Neuronal stem cell (in vitro differentiated cells): ENCODE measurements around the gene DPY19L2.
"Not testable (repeated sequence)": the region's sequence is repeated elsewhere in the genome, so short reads cannot be mapped to it uniquely, and the experiment has no call there.

Experiments used
- DNase-seq: peaks from one replicate; pipeline ENCODE4 v3.0.0-alpha.2; 2013; ENCODE audit warnings: low spot score
- H2AFZ ChIP-seq: one replicate; pipeline ENCODE4 v1.6.1; 2013; ENCODE audit warnings: mild to moderate bottlenecking, low read length, inconsistent platforms
- H2AK5ac ChIP-seq: 2 replicates; pipeline ENCODE4 v1.6.1; 2013; ENCODE audit warnings: low read depth, mild to moderate bottlenecking, inconsistent platforms, low read length, moderate library complexity, mixed read lengths
- H2BK120ac ChIP-seq: 2 replicates; pipeline ENCODE4 v1.6.1; 2013; ENCODE audit warnings: low read depth, mild to moderate bottlenecking, inconsistent platforms, low read length, moderate library complexity, mixed read lengths
- H2BK12ac ChIP-seq: one replicate; pipeline ENCODE4 v1.6.1; 2013; ENCODE audit warnings: low read length, inconsistent platforms
- H2BK15ac ChIP-seq: 2 replicates; pipeline ENCODE4 v1.6.1; 2013; ENCODE audit warnings: mild to moderate bottlenecking, low read length, inconsistent platforms, mixed read lengths
- H2BK5ac ChIP-seq: one replicate; pipeline ENCODE4 v1.6.1; 2013; ENCODE audit warnings: inconsistent platforms, mild to moderate bottlenecking, low read length, moderate library complexity
- H3K14ac ChIP-seq: one replicate; pipeline ENCODE4 v1.6.1; 2013; ENCODE audit warnings: low read length, inconsistent platforms
- H3K18ac ChIP-seq: 2 replicates; pipeline ENCODE4 v1.6.1; 2013; ENCODE audit warnings: low read length, inconsistent platforms
- H3K23ac ChIP-seq: 2 replicates; pipeline ENCODE4 v1.6.1; 2013; ENCODE audit warnings: low read depth, mild to moderate bottlenecking, mixed read lengths, low read length, inconsistent platforms; ENCODE audit not compliant: poor library complexity
- H3K27ac ChIP-seq: replicated peaks from 3 replicates; pipeline ENCODE4 v1.5.1; 2013; ENCODE audit warnings: low read length, inconsistent platforms
- H3K27me3 ChIP-seq, 3 experiments: 2 replicates each; pipeline ENCODE4 v1.6.1; 2013; ENCODE audit warnings: low read length in 3 of 3, mild to moderate bottlenecking in 2 of 3, inconsistent platforms in 1 of 3, low read depth in 1 of 3, mixed read lengths in 1 of 3, moderate library complexity in 1 of 3; ENCODE audit not compliant: control insufficient read depth in 3 of 3, insufficient read depth in 3 of 3
- H3K36me3 ChIP-seq, 2 donors: replicated peaks in 1 of 2; 2 replicates each; pipeline ENCODE4 v1.6.1; 2013; ENCODE audit warnings: low read length in 2 of 2; ENCODE audit not compliant: control insufficient read depth in 2 of 2, insufficient read depth in 2 of 2
- H3K4ac ChIP-seq: 2 replicates; pipeline ENCODE4 v1.6.1; 2013; ENCODE audit warnings: inconsistent platforms, mild to moderate bottlenecking, low read length, moderate library complexity
- H3K4me1 ChIP-seq, 2 donors: 1 replicate in 1 of 2; 2 replicates in 1 of 2; pipeline ENCODE4 v1.6.1; 2013; ENCODE audit warnings: low read length in 2 of 2, low read depth in 1 of 2; ENCODE audit not compliant: control insufficient read depth in 2 of 2, insufficient read depth in 1 of 2
- H3K4me2 ChIP-seq: one replicate; pipeline ENCODE4 v1.6.1; 2013; ENCODE audit warnings: mild to moderate bottlenecking, low read length, inconsistent platforms; ENCODE audit not compliant: insufficient read depth, poor library complexity, severe bottlenecking
- H3K4me3 ChIP-seq, 2 donors: 2 replicates each; pipeline ENCODE4 v1.5.1; 2013; ENCODE audit warnings: low read length in 2 of 2, mild to moderate bottlenecking in 2 of 2, inconsistent platforms in 1 of 2, moderate library complexity in 1 of 2
- H3K79me1 ChIP-seq: one replicate; pipeline ENCODE4 v1.6.1; 2013; ENCODE audit warnings: low read depth, mild to moderate bottlenecking, inconsistent platforms, low read length, moderate library complexity
- H3K9ac ChIP-seq: one replicate; pipeline ENCODE4 v1.6.1; 2013; ENCODE audit warnings: mild to moderate bottlenecking, low read depth, low read length, inconsistent platforms; ENCODE audit not compliant: poor library complexity
- H3K9me3 ChIP-seq, 2 donors: replicated peaks in 1 of 2; 2 replicates each; pipeline versions ENCODE3 to v1.6.1; 2013; ENCODE audit warnings: low read length in 2 of 2, mild to moderate bottlenecking in 2 of 2, inconsistent platforms in 1 of 2, low read depth in 1 of 2, mixed read lengths in 1 of 2, moderate library complexity in 1 of 2; ENCODE audit not compliant: control insufficient read depth in 2 of 2, insufficient read depth in 1 of 2
- H4K8ac ChIP-seq: one replicate; pipeline ENCODE4 v1.6.1; 2013; ENCODE audit warnings: low read depth, mild to moderate bottlenecking, inconsistent platforms, low read length, moderate library complexity
- H4K91ac ChIP-seq: one replicate; pipeline ENCODE4 v1.6.1; 2013; ENCODE audit warnings: low read length, low read depth, mild to moderate bottlenecking, inconsistent platforms; ENCODE audit not compliant: poor library complexity
- WGBS, 2 donors: extraction: QIAGEN DNeasy Blood & Tissue Kit; methylation state at CpG; one replicate each; pipeline ENCODE4 v1.1.7; 2013; ENCODE audit warnings: missing lambda C conversion rate in 2 of 2, mixed read lengths in 1 of 2; ENCODE audit not compliant: insufficient read length in 2 of 2, insufficient replicate concordance in 1 of 2; ENCODE audit errors: extremely low coverage in 2 of 2; 5-methylcytosine and 5-hydroxymethylcytosine counted together

The DPY19L2 gene

GRCh38 chr12:63577631-63578030, 90.7 kb downstream of the DPY19L2 start:
- H3K4ac ChIP-seq, H2BK5ac ChIP-seq, H3K27ac ChIP-seq, H3K14ac ChIP-seq, H3K27me3 ChIP-seq, H3K79me1 ChIP-seq, H2AK5ac ChIP-seq, H3K9me3 ChIP-seq, H3K23ac ChIP-seq, H4K91ac ChIP-seq, H3K36me3 ChIP-seq, H3K4me1 ChIP-seq, H4K8ac ChIP-seq, H2BK15ac ChIP-seq, H3K18ac ChIP-seq, H2BK120ac ChIP-seq, H3K4me3 ChIP-seq, DNase-seq, H2BK12ac ChIP-seq, H2AFZ ChIP-seq, H3K4me2 ChIP-seq, H3K9ac ChIP-seq: not testable (repeated sequence)
- no CpG with 5 or more reads among the region's 2 CpGs for WGBS, 2 donors

GRCh38 chr12:63572038-63572437, 96.3 kb downstream of the DPY19L2 start:
- WGBS, 2 donors: no CpG with 5 or more reads among the region's 4 CpGs
- not testable (repeated sequence) for H3K23ac ChIP-seq, H2AFZ ChIP-seq

GRCh38 chr12:63558445-63558844, 109.8 kb downstream of the DPY19L2 start:
- not testable (repeated sequence) for H3K9ac ChIP-seq, DNase-seq, H2BK15ac ChIP-seq, H3K4me3 ChIP-seq, H3K9me3 ChIP-seq, H4K91ac ChIP-seq, H3K36me3 ChIP-seq, H3K14ac ChIP-seq, H3K79me1 ChIP-seq, H2BK5ac ChIP-seq, H3K23ac ChIP-seq, H3K4me1 ChIP-seq, H4K8ac ChIP-seq, H3K27ac ChIP-seq, H3K4me2 ChIP-seq, H3K27me3 ChIP-seq, H2AFZ ChIP-seq, H2BK120ac ChIP-seq, H3K4ac ChIP-seq, H2AK5ac ChIP-seq, H3K18ac ChIP-seq, H2BK12ac ChIP-seq
- WGBS, 2 donors: no CpG with 5 or more reads among the region's 6 CpGs

More at GRCh38 chr12:63572038-63572437, 96.3 kb downstream of the DPY19L2 start:
- H3K4me3 ChIP-seq, H3K14ac ChIP-seq, H2BK12ac ChIP-seq, H3K79me1 ChIP-seq, DNase-seq, H3K9me3 ChIP-seq, H3K4me1 ChIP-seq, H3K4ac ChIP-seq, H3K9ac ChIP-seq, H3K18ac ChIP-seq, H3K36me3 ChIP-seq, H3K27me3 ChIP-seq, H2BK120ac ChIP-seq, H2AK5ac ChIP-seq, H4K8ac ChIP-seq, H4K91ac ChIP-seq, H2BK5ac ChIP-seq, H3K4me2 ChIP-seq, H2BK15ac ChIP-seq, H3K27ac ChIP-seq: not testable (repeated sequence)

GRCh38 chr12:63551397-63551796, 116.9 kb downstream of the DPY19L2 start:
- H2AFZ ChIP-seq, H2BK120ac ChIP-seq, H3K27ac ChIP-seq, H3K4ac ChIP-seq, H3K4me3 ChIP-seq, H2BK5ac ChIP-seq, H3K9ac ChIP-seq, H2AK5ac ChIP-seq, H3K4me1 ChIP-seq, H3K79me1 ChIP-seq, H3K14ac ChIP-seq, H3K27me3 ChIP-seq, H4K91ac ChIP-seq, H3K18ac ChIP-seq, H3K36me3 ChIP-seq, H4K8ac ChIP-seq, H3K23ac ChIP-seq, H3K9me3 ChIP-seq, DNase-seq, H2BK12ac ChIP-seq, H3K4me2 ChIP-seq, H2BK15ac ChIP-seq: not testable (repeated sequence)
- no CpG with 5 or more reads among the region's 13 CpGs for WGBS, 2 donors
